ENCODE data around the gene DMAC2L.

DNA sequence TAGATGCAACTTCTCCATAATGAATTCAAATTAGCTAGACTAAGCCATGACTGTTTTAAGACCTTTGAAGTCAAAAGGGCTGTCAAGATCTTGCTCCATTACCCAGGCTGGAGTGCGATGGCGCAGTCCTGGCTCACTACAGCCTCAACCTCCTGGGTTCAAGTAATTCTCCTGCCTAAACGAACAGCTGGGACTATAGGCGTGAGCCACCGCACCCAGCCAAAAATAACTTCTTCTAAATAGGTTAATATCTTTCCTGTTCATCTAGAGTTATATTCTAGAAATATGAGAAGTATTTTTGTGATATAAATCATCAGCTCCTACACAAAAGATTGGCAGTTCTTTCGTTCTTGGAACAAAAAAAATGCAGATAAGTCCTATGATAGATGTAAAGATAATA lies 41.2 kb upstream of the DMAC2L start:
- TF ChIP-seq EP300 (IDR thresholded peaks at IDR 0.05) = no peak
- TF ChIP-seq, protein P1, sequence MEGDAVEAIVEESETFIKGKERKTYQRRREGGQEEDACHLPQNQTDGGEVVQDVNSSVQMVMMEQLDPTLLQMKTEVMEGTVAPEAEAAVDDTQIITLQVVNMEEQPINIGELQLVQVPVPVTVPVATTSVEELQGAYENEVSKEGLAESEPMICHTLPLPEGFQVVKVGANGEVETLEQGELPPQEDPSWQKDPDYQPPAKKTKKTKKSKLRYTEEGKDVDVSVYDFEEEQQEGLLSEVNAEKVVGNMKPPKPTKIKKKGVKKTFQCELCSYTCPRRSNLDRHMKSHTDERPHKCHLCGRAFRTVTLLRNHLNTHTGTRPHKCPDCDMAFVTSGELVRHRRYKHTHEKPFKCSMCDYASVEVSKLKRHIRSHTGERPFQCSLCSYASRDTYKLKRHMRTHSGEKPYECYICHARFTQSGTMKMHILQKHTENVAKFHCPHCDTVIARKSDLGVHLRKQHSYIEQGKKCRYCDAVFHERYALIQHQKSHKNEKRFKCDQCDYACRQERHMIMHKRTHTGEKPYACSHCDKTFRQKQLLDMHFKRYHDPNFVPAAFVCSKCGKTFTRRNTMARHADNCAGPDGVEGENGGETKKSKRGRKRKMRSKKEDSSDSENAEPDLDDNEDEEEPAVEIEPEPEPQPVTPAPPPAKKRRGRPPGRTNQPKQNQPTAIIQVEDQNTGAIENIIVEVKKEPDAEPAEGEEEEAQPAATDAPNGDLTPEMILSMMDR (IDR thresholded peaks at IDR 0.05) = no peak
- no peak for TF ChIP-seq POLR2A (IDR thresholded peaks at IDR 0.05)
- no peak for TF ChIP-seq POLR2AphosphoS5 (IDR thresholded peaks at IDR 0.05)
